Heart right ventricle (tissue), 16 donors: Measurements from ENCODE around the gene FAHD1. TPM values are rescaled to one million over a fixed set of nuclear protein-coding genes. Genes with fewer than 3 reads are reported as not detected.
"Not testable (repeated sequence)": the region's sequence is repeated elsewhere in the genome, so short reads cannot be mapped to it uniquely, and the experiment has no call there.

Source experiments
- ATAC-seq, 8 donors: fragments of 200-7000 bp; cut with Tn5 transposase; one replicate each; pipeline ENCODE4 v1.9.1; 2020; ENCODE audit warnings: mild to moderate bottlenecking in 8 of 8, moderate library complexity in 8 of 8, moderate number of reproducible peaks in 1 of 8
- DNase-seq, 2 donors: peaks; one replicate each; pipeline ENCODE4 v3.0.0-alpha.2; 2020
- H3K27ac ChIP-seq, 10 donors: fragments of 200-600 bp; sonication (generic) in 2 of 10; one replicate each; pipeline versions ENCODE4 v1.5.0 to v1.8.0; 2020 to 2022; ENCODE audit warnings: mild to moderate bottlenecking in 3 of 10
- H3K27me3 ChIP-seq, 7 donors: fragments of 200-600 bp; one replicate each; pipeline ENCODE4 v1.8.0; 2021 to 2022; ENCODE audit warnings: mild to moderate bottlenecking in 2 of 7
- H3K36me3 ChIP-seq, 9 donors: fragments of 200-600 bp; sonication (generic) in 1 of 9; one replicate each; pipeline versions ENCODE4 v1.5.0 to v1.8.0; 2020 to 2022; ENCODE audit warnings: mild to moderate bottlenecking in 2 of 9
- H3K4me1 ChIP-seq, 9 donors: fragments of 200-600 bp; sonication (generic) in 1 of 9; one replicate each; pipeline versions ENCODE4 v1.5.0 to v1.8.0; 2020 to 2022; ENCODE audit warnings: mild to moderate bottlenecking in 4 of 9
- H3K4me3 ChIP-seq, 10 donors: fragments of 200-600 bp; sonication (generic) in 2 of 10; one replicate each; pipeline versions ENCODE4 v1.5.0 to v1.8.0; 2020 to 2022; ENCODE audit warnings: mild to moderate bottlenecking in 7 of 10, moderate library complexity in 2 of 10
- H3K9me3 ChIP-seq, 11 donors: fragments of 200-600 bp in 10 of 11; sonication (generic) in 2 of 11; one replicate each; pipeline versions ENCODE4 v1.5.0 to v1.8.0; 2013 to 2022; ENCODE audit warnings: mild to moderate bottlenecking in 2 of 11, control low read depth in 1 of 11, moderate library complexity in 1 of 11
- WGBS, 2 donors: extraction: QIAGEN DNeasy Blood & Tissue Kit; methylation state at CpG; one replicate each; pipeline ENCODE4 v1.1.7; 2013; ENCODE audit warnings: inconsistent platforms in 1 of 2; 5-methylcytosine and 5-hydroxymethylcytosine counted together
- intact Hi-C, 10 donors: fragments of 100-400 bp; cut with DNase I; formaldehyde crosslinking; loops; one replicate each; pipeline versions ENCODE4 v1.11.1 to v1.14.2; 2022
- polyA plus RNA-seq, 2 donors: library from polyadenylated mRNA; stranded (reverse); fragments of 200-250 nt; gene quantifications; one replicate each; pipeline ENCODE4 v1.2.3, GENCODE V29; 2013
- total RNA-seq, 10 donors: library from RNA; stranded (reverse); fragmentation: NEBNext Ultra II Directional in 3 of 10; extraction: Animal tissue kit (Norgen Biotek cat#: 25700) in 3 of 10; gene quantifications; one replicate each; pipeline versions ENCODE4 v1.2.1 to v1.2.4, GENCODE V29; 2021 to 2023
- TF ChIP-seq, protein P1 (sequence below), 9 donors: fragments of 200-600 bp; sonication (generic) in 2 of 9; IDR thresholded peaks; one replicate each; pipeline versions ENCODE4 v1.5.0 to v1.8.0; 2021 to 2022; ENCODE audit warnings: antibody characterized with exemption in 9 of 9, mild to moderate bottlenecking in 5 of 9, moderate library complexity in 1 of 9
- donor health status: Arrhythmogenic right ventricular cardiomyopathy.
- donor health status: ischemic (EF 13 %, LVEDD 7.1; RV severe dilation, severe dysfunction).
- donor health status: healthy with polysubstance abuse.
- donor health status: DM: no; HTN: yes; CAD: no.
- donor health status: DM: no; HTN: no; CAD: no.
- donor health status: ischemic (EF 25% LVEDD 6.9; RV normal size, moderate dysfunction).
- donor health status: ischemic (EF 25% LVEDD 5.7; RV mildly dilated, moderate dysfunction).
- donor health status: healthy.
- donor health status: DM: yes; HTN: yes; CAD: no.
- donor health status: Ischemic cardiomyopathy.
- donor health status: ischemic (EF 35%, LVEDD 5.7; RV mildly dilated, moderate dysfunction).
- donor health status: nonischemic (EF 11% LVEDD 7.7; RV severe dilation, severe dysfunction).
- donor health status: DM: yes; HTN: yes; CAD: no.
- donor health status: PGD.
- donor health status: ischemic (EF 29% LVEDD 5.4; RV normal size, mild dysfunction).
- donor health status: nonischemic (EF 23%, LVEDD 6.1; RV moderate dilation, normal function).

FAHD1 gene
- total and polyA plus RNA-seq, 12 donors: 16.2 to 47.6 (median 31.5) TPM

DNA sequence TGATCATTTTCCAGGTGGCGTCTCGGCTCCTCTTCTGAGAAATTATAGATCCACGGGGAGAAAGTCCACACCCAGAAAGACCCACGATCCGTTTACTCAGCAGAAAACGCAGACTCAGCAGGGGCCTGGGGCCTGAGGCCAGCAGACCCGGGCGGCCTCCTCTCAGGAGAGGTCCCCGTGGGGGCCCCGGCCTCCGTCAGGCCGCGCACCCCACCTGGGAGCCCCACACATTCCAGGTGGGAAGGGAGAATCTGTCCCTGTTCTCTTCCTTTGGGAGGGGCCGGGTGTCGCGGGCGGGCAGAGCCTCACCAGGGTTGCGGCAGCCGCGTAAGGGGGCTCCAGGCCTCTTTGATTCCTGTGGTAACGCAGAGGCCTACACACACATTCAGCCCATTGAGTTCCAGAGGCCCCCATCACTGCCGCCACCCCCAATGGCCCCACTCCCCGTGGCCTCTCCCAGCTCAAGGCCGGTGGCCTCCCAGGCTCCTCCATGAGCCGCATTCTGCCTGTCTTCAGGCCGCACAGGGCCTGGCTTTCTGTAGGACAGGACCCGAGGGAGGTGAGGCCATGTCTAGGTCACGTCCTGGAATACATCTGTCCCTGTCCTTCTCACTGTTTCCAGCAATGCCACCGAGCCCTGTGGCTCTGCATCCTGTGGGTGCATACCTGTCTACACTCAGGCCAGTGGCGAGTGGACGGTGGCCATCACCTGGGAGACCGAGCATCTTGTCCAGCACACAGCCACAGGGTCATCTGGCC lies 31.9 kb upstream of the FAHD1 start:
- H3K36me3 ChIP-seq: peaks cover 0 to 24% (median 0%) of the 10 kb centered on the region in 9 donors
- H3K4me1 ChIP-seq: no peaks in the 10 kb centered on the region
- H3K9me3 ChIP-seq: peaks cover 0 to 17% (median 0%) of the 10 kb centered on the region in 11 donors
- no peak overlapping the region for H3K27ac ChIP-seq
- ATAC-seq (no peak), DNase-seq (peak in 1 of 2 donors; percentile 2)
- WGBS, 2 donors: 82 to 85% methylated on average over 31 to 32 of the region's 32 CpGs
- intact Hi-C loops: loop anchor here in 1 of 10 donors (10.0 kb wide), 1 partner anchor 60 kb away; no protein-coding TSS in a partner anchor
- H3K4me3 ChIP-seq: no peak overlapping the region
- no peaks in the 10 kb centered on the region for H3K27me3 ChIP-seq
- TF ChIP-seq, protein P1, sequence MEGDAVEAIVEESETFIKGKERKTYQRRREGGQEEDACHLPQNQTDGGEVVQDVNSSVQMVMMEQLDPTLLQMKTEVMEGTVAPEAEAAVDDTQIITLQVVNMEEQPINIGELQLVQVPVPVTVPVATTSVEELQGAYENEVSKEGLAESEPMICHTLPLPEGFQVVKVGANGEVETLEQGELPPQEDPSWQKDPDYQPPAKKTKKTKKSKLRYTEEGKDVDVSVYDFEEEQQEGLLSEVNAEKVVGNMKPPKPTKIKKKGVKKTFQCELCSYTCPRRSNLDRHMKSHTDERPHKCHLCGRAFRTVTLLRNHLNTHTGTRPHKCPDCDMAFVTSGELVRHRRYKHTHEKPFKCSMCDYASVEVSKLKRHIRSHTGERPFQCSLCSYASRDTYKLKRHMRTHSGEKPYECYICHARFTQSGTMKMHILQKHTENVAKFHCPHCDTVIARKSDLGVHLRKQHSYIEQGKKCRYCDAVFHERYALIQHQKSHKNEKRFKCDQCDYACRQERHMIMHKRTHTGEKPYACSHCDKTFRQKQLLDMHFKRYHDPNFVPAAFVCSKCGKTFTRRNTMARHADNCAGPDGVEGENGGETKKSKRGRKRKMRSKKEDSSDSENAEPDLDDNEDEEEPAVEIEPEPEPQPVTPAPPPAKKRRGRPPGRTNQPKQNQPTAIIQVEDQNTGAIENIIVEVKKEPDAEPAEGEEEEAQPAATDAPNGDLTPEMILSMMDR (IDR thresholded peaks at IDR 0.05): no peak

DNA sequence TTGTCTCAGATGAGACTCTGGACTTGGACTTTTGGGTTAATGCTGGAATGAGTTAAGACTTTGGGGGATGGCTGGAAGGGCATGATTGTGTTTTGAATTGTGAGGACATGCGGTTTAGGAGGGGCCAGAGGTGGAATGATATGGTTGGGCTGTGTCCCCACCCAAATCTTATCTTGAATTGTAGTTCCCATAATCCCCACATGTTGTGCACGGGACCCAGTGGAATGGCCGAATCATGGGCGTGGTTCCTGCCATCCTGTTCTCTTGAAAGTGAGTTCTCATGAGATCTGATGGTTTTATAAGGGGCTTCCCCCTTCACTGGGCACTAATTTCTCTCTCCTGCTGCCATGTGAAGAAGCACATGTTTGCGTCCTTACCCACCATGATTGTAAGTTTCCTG lies 27.7 kb upstream of the FAHD1 start:
- H3K36me3 ChIP-seq, H3K4me1 ChIP-seq, H3K27me3 ChIP-seq, DNase-seq, H3K4me3 ChIP-seq, ATAC-seq, H3K27ac ChIP-seq: not testable (repeated sequence)
- peaks cover 0 to 17% (median 0%) of the 10 kb centered on the region in 11 donors for H3K9me3 ChIP-seq
- intact Hi-C loops: loop anchor here in 1 of 10 donors (10.0 kb wide), 1 partner anchor 64 kb away; no protein-coding TSS in a partner anchor
- WGBS, 2 donors: 83 to 87% methylated on average over 5 of the region's 5 CpGs

- WGBS, 2 donors: 84% methylated on average over 10 of the region's 10 CpGs
- TF ChIP-seq, protein P1 (IDR thresholded peaks at IDR 0.05): no peak
- H3K4me3 ChIP-seq: no peak overlapping the region
- H3K36me3 ChIP-seq: peaks cover 0 to 15% (median 0%) of the 10 kb centered on the region in 9 donors
- peak in 1 of 2 donors; percentile 2 for DNase-seq
- H3K9me3 ChIP-seq: peaks cover 0 to 17% (median 0%) of the 10 kb centered on the region in 11 donors
- no peak overlapping the region for H3K27ac ChIP-seq
- H3K27me3 ChIP-seq: no peaks in the 10 kb centered on the region
- H3K4me1 ChIP-seq: no peaks in the 10 kb centered on the region
- intact Hi-C loops: no loop called here
- no peak for ATAC-seq
These were observed 26.3 kb upstream of the FAHD1 start for GRCh38 chr16:1800701-1801100.

GRCh38 chr16:1807626-1808025 lies 19.4 kb upstream of the FAHD1 start:
- Histone ChIP-seq H3K27me3 (no peaks in the 10 kb centered on the region), H3K36me3 (peaks cover 0 to 75% (median 18%) of the 10 kb centered on the region in 9 donors), H3K4me3 (no peak overlapping the region), H3K4me1 (no peaks in the 10 kb centered on the region), H3K27ac (no peak overlapping the region), H3K9me3 (peaks cover 0 to 4% (median 0%) of the 10 kb centered on the region in 11 donors)
- DNase-seq (no peak), ATAC-seq (no peak)
- TF ChIP-seq, protein P1 (IDR thresholded peaks at IDR 0.05): no peak
- intact Hi-C loops: no loop called here
- 88 to 92% methylated on average over 10 of the region's 10 CpGs for WGBS, 2 donors

DNA sequence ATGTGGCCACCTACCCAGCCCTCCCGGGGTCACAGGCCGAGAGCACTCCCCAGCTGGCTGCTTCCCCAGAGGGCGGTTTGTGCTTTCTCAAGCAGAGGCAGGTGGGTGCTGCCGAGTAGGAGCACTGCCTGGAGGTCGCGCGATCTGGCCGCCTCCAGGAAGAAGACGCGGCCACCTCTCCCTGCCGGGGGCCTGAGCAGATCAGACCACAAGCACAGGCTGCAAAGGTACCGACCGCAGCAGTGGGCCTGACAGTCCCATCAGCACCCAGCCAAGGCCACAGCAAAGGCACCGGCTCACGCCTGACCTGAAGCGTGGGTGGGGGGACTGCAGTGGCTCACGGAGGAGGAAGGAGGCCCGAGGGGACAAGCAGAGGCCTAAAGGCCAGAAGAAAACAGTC lies 18.3 kb upstream of the FAHD1 start:
- Histone ChIP-seq H3K4me3 (no peak overlapping the region), H3K27ac (no peak overlapping the region), H3K9me3 (peaks cover 0 to 4% (median 0%) of the 10 kb centered on the region in 11 donors), H3K4me1 (no peaks in the 10 kb centered on the region), H3K27me3 (no peaks in the 10 kb centered on the region), H3K36me3 (peaks cover 0 to 81% (median 18%) of the 10 kb centered on the region in 9 donors)
- intact Hi-C loops: no loop called here
- no peak for DNase-seq
- WGBS, 2 donors: 80 to 88% methylated on average over 18 of the region's 18 CpGs
- no peak for ATAC-seq
- TF ChIP-seq, protein P1 (IDR thresholded peaks at IDR 0.05): no peak
